Stimulated activated CD4-positive, alpha-beta T cell treated with anti-CD3 and anti-CD28 coated beads, Interleukin-12 subunit alpha, Interleukin-12 subunit beta, amount 100 ng/mL, for 24 hours (primary cell): ENCODE results near the gene TSR3.

Source experiments
- DNase-seq, 2 experiments: peaks; one replicate each; pipeline ENCODE4 v3.0.0-alpha.2; 2020; ENCODE audit warnings: low read depth in 2 of 2

TSR3 gene

GRCh38 chr16:1325673-1326371, 25.9 kb downstream of the TSR3 start:
- no peak for DNase-seq

DNA sequence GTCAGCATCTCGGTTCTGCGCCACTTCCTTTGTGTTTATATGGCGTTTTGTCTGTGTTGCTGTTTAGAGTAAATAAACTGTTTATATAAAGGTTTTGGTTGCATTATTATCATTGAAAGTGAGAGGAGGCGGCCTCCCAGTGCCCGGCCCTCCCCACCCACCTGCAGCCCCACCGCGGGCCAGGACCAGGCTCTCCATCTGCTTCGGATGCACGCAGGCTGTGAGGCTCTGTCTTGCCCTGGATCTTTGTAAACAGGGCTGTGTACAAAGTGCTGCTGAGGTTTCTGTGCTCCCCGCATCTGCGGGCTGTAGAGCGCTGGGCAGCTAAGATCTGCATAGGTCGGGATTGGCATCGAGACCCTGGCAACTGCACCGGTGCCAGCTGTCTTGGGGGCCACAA, 26.4 kb downstream of the TSR3 start:
- no peak for DNase-seq

DNA sequence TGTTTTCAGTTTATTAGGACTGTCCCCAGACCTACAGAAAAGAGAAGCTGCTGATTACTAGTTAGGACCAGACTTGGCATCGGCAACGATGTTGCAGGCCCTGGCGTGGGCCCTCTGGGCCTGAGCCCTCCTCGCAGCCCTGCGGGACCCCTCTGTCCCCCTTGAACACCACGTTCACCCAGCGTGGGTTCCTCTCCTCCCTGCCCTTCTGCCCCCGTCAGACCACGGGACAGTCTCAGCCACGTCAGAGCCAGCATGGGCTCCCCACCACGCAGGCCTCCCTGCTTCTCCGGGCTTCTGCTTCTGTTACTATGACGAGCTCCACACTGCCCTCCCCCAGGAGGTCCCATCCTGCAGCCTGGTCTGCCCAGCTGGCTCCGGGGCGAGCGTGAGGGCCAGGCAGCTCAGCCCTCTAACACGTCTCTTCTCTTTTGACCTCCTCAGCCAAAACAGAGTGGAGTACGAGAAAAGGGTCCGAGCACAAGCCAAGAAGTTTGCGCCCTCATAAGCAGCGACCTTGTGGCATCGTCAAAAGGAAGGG, 27.3 kb downstream of the TSR3 start:
- no peak for DNase-seq

DNA sequence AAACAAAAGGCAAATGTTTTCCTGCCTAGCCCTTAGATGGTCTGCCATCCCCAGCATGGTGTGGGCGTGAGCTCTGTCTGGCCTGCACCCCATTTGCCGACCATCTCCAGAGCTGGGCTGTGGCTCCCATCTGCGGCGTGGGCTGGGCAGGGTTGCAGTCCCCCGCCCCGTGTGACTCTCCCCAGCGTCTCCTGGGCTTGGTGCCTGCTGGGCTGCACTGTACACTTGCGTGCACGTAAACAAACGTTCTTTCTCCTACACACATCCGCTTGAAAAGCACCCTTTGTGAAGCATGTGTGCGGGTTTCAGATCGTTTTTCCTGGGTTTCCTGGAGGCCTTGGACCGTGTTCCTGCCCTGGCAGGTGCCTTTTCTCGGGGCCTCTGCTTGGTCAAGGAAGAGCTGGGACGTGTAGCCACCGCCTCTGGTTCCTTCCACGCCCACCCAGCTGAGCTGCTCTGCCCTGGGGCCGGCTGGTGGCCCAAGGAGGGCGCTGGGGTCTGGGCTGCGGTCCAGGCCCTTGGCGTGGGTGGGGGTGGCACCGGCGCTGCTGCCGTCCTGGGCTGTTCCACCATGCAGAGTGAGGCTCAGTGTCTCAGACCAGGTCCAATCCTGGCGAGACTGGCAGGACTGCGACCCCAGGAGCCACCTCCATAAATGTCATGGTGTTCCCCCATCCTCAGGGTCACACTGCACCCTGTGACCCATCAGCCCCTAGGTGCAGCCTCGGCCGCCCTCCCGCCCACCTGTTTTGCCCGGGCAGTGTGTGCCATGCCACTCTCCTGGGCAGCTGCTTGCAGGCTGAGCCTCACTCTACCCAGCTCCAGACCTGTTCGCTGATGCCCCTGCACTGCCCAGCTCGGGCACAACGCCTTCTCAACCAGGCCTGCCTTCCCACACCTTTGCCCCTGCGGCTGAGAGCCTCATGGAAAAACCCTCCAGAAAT, 28.1 kb downstream of the TSR3 start:
- DNase-seq, result no peak

DNA sequence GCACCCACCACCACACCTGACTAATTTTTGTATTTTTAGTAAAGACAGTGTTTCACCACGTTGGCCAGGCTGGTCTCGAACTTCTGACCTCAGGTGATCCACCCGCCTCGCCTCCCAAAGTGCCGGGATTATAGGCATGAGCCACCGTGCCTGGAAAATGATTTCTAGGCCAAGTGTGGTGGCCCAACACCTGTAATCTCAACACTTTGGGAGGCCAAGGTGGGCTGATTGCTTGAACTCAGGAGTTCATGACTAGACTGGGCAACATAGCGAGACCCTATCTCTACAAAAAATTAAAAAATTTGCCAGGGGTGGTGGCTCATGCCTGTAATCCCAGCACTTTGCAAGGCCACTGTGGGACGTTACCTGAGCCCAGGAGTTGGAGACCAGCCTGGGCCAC, 29.3 kb downstream of the TSR3 start:
- DNase-seq, result no peak

DNA sequence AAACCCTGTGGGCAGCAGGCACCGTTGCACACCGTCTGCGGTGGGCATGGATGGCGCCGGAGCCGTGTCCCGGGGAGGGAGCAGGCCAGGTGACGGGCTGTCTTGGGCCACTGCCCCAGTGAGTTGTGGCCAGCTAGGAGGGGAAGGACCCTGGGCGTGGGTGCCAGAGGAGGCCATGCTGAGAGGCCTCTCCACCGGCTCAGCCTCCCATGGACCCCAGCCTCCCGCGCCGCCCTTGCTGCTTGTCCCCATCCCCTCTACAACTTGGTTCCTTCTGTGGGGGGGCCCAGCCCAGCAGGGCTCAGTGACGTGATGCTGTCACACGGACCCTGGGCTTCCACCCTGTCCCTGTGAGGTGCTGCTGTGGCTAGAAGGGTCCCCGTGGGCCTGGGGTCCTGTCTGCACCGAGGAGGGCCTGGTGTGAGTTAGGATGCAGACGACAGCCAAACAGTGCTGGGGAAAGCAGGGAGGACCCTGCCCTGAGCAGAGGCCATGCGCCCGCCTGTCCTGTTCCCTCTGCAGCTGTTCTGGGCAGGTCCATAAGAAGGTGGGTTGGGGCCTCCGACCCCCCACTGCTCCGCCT, 30.9 kb downstream of the TSR3 start:
- DNase-seq, result no peak

GRCh38 chr16:1320097-1320496, 31.6 kb downstream of the TSR3 start:
- DNase-seq, result no peak

DNA sequence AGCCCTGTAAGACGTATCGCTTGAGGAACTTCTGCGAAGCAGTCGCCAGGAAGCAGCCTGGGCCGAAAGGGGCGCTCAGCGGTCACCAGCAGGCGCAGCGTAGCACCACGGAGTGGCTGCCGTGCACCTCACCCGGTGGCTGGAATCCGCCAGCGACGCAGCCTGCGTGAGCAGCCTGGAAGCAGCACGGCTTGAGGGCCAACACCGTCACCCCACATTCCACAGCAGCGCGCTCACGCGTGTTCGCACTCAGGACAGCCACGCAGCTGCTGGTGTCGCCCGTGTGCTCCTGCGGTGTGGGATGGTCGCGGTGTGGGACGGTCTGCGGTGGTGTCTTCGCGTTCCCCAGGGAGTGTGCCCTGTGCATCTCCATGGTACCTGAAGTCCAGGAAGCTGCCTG, 32.6 kb downstream of the TSR3 start:
- no peak for DNase-seq

- no peak for DNase-seq
These were observed 33.5 kb downstream of the TSR3 start for GRCh38 chr16:1318268-1318545.

DNA sequence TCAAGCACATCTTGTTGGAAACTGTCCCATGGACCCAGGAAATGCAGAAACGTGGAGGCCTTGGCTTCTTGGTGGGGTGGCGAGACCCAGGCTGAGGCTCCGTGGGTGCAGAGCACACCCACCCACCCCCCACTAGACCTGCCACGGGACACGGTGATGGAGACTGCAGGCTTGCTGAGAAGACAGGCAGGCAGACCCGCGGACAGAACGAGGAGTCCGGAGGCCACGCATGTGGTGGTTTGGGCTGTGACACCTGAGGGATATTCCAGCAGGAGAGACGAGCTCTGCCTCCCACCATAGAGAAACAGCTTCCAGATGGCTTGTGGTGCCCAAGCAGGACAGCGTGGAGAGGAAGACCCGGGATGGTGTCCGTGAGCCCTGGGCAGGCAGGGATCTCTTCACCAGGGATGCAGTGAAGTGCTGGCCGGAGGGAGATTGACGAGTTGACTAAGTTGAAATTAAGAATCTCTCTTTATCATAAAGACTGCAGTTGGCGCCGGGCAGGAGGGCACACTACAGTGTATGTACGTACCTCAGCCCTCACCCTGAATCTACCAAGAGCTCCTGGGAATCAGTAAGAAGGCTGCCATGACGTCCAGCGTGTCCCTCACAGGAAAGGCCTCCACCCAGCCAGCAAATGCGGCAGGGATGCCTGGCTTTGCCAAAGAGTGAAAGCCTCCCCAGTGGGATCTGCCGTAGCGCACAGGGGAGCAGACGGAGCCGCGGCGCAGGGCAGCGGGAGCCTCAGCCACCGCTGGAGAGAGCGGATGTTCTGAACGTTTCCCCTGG, 34.0 kb downstream of the TSR3 start:
- DNase-seq, result no peak

GRCh38 chr16:1316033-1316405, 35.7 kb downstream of the TSR3 start:
- DNase-seq, result no peak

GRCh38 chr16:1315081-1316032, 36.3 kb downstream of the TSR3 start:
- no peak for DNase-seq

- no peak for DNase-seq
These were observed 37.1 kb downstream of the TSR3 start for GRCh38 chr16:1314399-1315068.

GRCh38 chr16:1313721-1314369, 37.8 kb downstream of the TSR3 start:
- no peak for DNase-seq

DNA sequence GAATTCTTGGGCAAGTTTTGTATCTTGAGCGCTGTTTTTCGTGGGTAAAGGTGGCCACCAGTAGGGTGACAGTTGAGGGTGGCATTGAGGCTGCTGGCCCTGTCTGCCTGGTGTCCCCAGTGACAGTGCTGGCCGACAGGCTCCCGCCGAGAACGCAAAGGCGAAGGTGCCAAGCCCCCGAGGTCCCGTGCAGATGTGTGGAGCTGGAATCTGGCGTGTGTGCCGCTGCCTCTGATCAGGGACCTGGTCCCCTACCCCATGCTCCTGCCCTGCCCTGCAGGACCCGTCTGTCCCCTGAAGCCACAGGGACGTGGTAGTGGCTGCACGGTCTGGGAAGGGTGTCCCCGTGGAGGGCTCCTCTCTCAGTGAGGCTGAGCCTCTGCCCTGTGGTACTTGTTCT, 38.8 kb downstream of the TSR3 start:
- no peak for DNase-seq

GRCh38 chr16:1312467-1312816, 39.2 kb downstream of the TSR3 start:
- no peak for DNase-seq

DNA sequence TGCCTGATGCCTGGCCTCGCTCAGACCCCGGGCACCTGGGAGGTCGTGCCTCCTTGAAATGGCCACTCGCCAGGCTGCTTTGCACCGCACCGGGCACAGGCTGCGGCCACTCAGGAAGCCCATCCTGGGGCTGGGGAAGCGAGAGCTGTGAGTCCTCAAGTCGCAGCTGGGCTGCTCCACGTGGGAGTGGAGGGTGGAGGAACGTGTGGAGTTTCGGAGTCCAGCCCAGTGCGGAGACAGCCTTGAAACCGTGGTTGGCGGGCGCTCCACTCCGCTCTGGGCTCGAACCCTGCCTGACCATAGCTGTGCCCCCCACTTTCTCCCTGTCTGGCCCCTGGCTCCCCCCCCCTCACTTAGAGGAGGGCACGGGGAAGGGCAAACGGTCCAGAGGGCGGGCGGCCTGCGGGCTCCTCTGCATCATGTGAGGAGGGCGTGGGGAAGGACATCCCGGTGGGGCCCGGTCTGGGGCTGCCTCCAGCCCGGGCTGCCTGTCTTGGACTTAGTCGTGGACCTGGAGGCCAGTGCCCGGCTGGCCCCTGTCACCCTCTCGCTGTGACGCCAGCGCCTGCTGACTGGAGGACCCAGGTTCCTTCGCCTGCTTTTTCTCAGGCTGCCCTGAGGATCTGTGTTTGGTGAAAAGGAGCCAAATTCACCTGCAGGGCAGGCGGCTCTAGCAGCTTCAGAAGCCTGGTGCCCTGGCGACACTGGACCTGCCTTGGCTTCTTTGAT, 39.8 kb downstream of the TSR3 start:
- no peak for DNase-seq

DNA sequence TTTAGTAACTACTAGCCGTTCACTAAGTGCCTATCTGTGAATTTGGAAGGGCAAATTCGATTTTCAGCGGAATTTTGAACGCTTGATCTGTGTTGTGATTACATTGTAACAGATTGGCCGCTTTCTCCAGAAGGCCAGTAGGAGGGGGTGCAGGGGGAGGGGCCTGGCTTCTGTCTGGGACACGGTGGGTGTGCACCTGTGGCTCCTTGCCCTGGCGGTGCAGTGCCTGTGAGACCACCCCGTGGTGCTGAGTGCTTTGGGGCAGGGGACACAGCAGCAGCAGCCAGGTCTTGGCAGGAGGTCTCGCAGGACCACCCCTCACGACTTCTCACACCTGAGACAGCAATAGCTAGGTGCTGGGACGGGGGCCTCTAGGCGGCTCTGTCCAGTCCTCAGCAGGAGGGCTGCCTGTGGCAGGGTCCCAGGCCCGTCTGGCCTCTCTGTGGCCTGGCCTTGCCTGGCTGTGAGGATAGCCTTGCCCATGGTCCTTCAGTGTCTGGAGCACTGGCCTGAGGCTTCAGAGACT, 40.4 kb downstream of the TSR3 start:
- DNase-seq, result no peak

DNA sequence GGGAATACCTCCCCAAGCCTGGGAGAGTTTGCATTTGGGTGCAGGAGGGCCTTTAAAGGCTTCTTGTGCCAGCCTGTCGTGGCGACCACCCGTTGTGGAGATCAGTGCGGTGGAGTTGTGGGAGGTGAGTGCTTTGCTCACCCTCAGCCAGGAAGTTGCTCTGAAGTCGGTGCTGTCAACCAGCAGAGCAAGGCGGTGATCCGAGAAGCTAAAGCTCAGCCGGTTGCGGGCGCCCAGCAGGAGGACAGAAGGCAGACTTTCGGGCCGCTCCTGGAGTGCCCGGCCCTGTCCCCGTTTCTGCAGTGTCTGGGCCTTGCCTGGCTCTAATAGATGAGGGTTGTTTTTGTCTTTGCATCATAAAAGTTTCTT, 40.9 kb downstream of the TSR3 start:
- DNase-seq, result no peak
